ENCODE results near the gene TANGO2.
"Not testable (repeated sequence)": the region's sequence is repeated elsewhere in the genome, so short reads cannot be mapped to it uniquely, and the experiment has no call there.

TANGO2 gene

GRCh38 chr22:20058989-20059770, 38.3 kb downstream of the TANGO2 start:
- in situ Hi-C loops (cut with HindIII; ENCODE audit: low sequenced_read_pairs): no loop called here

GRCh38 chr22:20060700-20061480, 40.0 kb downstream of the TANGO2 start:
- in situ Hi-C loops (cut with HindIII; ENCODE audit: low sequenced_read_pairs): no loop called here

- in situ Hi-C loops (cut with HindIII; ENCODE audit: low sequenced_read_pairs): no loop called here
Measured at GRCh38 chr22:20061481-20061861, 40.6 kb downstream of the TANGO2 start.

GRCh38 chr22:20062043-20062765, 41.3 kb downstream of the TANGO2 start:
- in situ Hi-C loops (cut with HindIII; ENCODE audit: low sequenced_read_pairs): no loop called here

GRCh38 chr22:20062766-20063083, 41.8 kb downstream of the TANGO2 start:
- in situ Hi-C loops (cut with HindIII; ENCODE audit: low sequenced_read_pairs): no loop called here

- in situ Hi-C loops (cut with HindIII; ENCODE audit: low sequenced_read_pairs): no loop called here
Measured at GRCh38 chr22:20063271-20064139, 42.6 kb downstream of the TANGO2 start.

GRCh38 chr22:20064140-20064480, 43.2 kb downstream of the TANGO2 start:
- in situ Hi-C loops (cut with HindIII; ENCODE audit: low sequenced_read_pairs): no loop called here

GRCh38 chr22:20064545-20065262, 43.8 kb downstream of the TANGO2 start:
- in situ Hi-C loops (cut with HindIII; ENCODE audit: low sequenced_read_pairs): no loop called here

- in situ Hi-C loops (cut with HindIII; ENCODE audit: low sequenced_read_pairs): no loop called here
Measured at GRCh38 chr22:20065896-20066616, 45.1 kb downstream of the TANGO2 start.

- in situ Hi-C loops (cut with HindIII; ENCODE audit: low sequenced_read_pairs): no loop called here
Measured at GRCh38 chr22:20066617-20067383, 45.9 kb downstream of the TANGO2 start.

GRCh38 chr22:20067384-20067682, 46.4 kb downstream of the TANGO2 start:
- in situ Hi-C loops (cut with HindIII; ENCODE audit: low sequenced_read_pairs): not testable (repeated sequence)

- in situ Hi-C loops (cut with HindIII; ENCODE audit: low sequenced_read_pairs): no loop called here
Measured at GRCh38 chr22:20068640-20069039, 47.7 kb downstream of the TANGO2 start.

- in situ Hi-C loops (cut with HindIII; ENCODE audit: low sequenced_read_pairs): no loop called here
Measured at GRCh38 chr22:20069331-20070042, 48.6 kb downstream of the TANGO2 start.

GRCh38 chr22:20071524-20071972, 50.6 kb downstream of the TANGO2 start:
- in situ Hi-C loops (cut with HindIII; ENCODE audit: low sequenced_read_pairs): no loop called here

GRCh38 chr22:20076627-20077172, 55.8 kb downstream of the TANGO2 start:
- in situ Hi-C loops (cut with HindIII; ENCODE audit: low sequenced_read_pairs): no loop called here

GRCh38 chr22:20079745-20080444, 59.0 kb downstream of the TANGO2 start, which contains the start of gene DGCR8:
TSS of gene DGCR8 (plus strand) at chr22:20080241. CDS start at chr22:20085964, 5,723 bp downstream.
- in situ Hi-C loops (cut with HindIII; ENCODE audit: low sequenced_read_pairs): no loop called here

- in situ Hi-C loops (cut with HindIII; ENCODE audit: low sequenced_read_pairs): no loop called here
Measured at GRCh38 chr22:20080445-20080775, 59.5 kb downstream of the TANGO2 start.

Data from DLD1 (cell line).